ENCODE data around the gene KASH5. TPM values are rescaled to one million over a fixed set of nuclear protein-coding genes. Genes with fewer than 3 reads are reported as not detected.
A peak's percentile ranks its signal among the peaks of the same experiment; 100 is the strongest.

KASH5 gene
- total and polyA plus RNA-seq, 2 of the 13 experiments (the other 11 are each of a cell fraction or from before 2014, with no cell fraction given) = not detected

DNA sequence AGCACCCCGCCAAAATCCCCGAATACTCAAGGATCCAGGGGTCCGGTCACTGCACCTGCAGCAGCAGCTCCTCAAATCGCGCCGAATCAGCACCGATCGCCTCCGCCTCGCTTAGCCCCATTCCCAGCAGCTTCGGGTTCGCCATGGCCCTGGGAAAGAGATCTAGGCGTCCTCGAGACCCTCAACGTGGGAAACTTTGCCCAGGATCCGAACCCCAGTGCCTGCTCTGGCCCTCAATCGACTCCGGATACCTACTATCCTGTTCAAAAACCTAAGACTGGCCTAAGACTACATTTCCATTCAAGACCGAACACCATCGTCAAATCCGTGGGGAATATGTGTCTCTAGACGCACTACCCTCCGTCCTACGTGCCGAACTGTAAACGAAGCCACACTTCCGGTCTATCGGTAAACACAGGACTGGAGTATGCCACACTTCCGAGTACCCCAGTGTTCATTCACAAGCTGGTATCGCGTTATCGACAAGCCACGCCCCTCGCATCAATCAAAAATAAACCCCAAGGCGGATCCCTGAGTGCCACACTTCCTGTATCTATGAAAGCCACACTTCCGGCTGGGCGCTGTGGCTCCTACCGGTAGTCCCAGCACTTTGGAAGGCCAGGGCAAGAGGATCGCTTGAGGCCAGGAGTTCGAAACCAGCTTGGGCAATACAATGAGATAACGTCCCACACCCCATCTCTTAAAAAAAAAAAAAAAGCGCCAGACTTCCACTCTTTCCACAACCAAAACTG lies 63.6 kb downstream of the KASH5 start, which contains the start of gene PIH1D1 (continued):
- TF ChIP-seq, protein P1, sequence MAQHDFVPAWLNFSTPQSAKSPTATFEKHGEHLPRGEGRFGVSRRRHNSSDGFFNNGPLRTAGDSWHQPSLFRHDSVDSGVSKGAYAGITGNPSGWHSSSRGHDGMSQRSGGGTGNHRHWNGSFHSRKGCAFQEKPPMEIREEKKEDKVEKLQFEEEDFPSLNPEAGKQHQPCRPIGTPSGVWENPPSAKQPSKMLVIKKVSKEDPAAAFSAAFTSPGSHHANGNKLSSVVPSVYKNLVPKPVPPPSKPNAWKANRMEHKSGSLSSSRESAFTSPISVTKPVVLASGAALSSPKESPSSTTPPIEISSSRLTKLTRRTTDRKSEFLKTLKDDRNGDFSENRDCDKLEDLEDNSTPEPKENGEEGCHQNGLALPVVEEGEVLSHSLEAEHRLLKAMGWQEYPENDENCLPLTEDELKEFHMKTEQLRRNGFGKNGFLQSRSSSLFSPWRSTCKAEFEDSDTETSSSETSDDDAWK (CRISPR knock-in tag; IDR thresholded peaks at IDR 0.05) = no peak
- TF ChIP-seq ZFP82 (CRISPR knock-in tag; IDR thresholded peaks at IDR 0.05; ENCODE audit: borderline replicate concordance) = peak; percentile 46; the same call in 1 of the 2 replicates
- no peak for TF ChIP-seq ESRRA (CRISPR knock-in tag; IDR thresholded peaks at IDR 0.05; ENCODE audit: low read depth)
- TF ChIP-seq, protein P2, sequence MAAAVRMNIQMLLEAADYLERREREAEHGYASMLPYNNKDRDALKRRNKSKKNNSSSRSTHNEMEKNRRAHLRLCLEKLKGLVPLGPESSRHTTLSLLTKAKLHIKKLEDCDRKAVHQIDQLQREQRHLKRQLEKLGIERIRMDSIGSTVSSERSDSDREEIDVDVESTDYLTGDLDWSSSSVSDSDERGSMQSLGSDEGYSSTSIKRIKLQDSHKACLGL (CRISPR knock-in tag; IDR thresholded peaks at IDR 0.05) = no peak
- TF ChIP-seq SMC3 (IDR thresholded peaks at IDR 0.05; ENCODE audit: low read length) = no peak; the same call in 1 of the 2 replicates
- TF ChIP-seq BCL6 (CRISPR knock-in tag; IDR thresholded peaks at IDR 0.05) = no peak
- no peak for TF ChIP-seq HNF4A (CRISPR knock-in tag; IDR thresholded peaks at IDR 0.05)
- TF ChIP-seq ZNF256 (CRISPR knock-in tag; conservative IDR thresholded peaks at IDR 0.05) = no peak
- no peak for TF ChIP-seq TBP (CRISPR knock-in tag; IDR thresholded peaks at IDR 0.05)
- peak; percentile 66; the same call in 1 of the 2 replicates for TF ChIP-seq HES4 (CRISPR knock-in tag; IDR thresholded peaks at IDR 0.05; ENCODE audit: borderline replicate concordance)
- TF ChIP-seq, protein P3, sequence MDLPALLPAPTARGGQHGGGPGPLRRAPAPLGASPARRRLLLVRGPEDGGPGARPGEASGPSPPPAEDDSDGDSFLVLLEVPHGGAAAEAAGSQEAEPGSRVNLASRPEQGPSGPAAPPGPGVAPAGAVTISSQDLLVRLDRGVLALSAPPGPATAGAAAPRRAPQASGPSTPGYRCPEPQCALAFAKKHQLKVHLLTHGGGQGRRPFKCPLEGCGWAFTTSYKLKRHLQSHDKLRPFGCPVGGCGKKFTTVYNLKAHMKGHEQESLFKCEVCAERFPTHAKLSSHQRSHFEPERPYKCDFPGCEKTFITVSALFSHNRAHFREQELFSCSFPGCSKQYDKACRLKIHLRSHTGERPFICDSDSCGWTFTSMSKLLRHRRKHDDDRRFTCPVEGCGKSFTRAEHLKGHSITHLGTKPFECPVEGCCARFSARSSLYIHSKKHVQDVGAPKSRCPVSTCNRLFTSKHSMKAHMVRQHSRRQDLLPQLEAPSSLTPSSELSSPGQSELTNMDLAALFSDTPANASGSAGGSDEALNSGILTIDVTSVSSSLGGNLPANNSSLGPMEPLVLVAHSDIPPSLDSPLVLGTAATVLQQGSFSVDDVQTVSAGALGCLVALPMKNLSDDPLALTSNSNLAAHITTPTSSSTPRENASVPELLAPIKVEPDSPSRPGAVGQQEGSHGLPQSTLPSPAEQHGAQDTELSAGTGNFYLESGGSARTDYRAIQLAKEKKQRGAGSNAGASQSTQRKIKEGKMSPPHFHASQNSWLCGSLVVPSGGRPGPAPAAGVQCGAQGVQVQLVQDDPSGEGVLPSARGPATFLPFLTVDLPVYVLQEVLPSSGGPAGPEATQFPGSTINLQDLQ (CRISPR knock-in tag; IDR thresholded peaks at IDR 0.05) = no peak
- no peak for TF ChIP-seq NAIF1 (CRISPR knock-in tag; IDR thresholded peaks at IDR 0.05; ENCODE audit: borderline replicate concordance)
- no peak for TF ChIP-seq ZNF567 (CRISPR knock-in tag; IDR thresholded peaks at IDR 0.05; ENCODE audit: borderline replicate concordance)
- TF ChIP-seq ZNF644 (CRISPR knock-in tag; IDR thresholded peaks at IDR 0.05; ENCODE audit: low read depth) = no peak
- TF ChIP-seq FOXP1 (IDR thresholded peaks at IDR 0.05) = peak; percentile 89
- TF ChIP-seq FOXP1 (CRISPR knock-in tag; IDR thresholded peaks at IDR 0.05) = peak; percentile 77
- TF ChIP-seq ETV6 (CRISPR knock-in tag; conservative IDR thresholded peaks at IDR 0.05) = peak; percentile 66; the same call in 1 of the 2 replicates
- TF ChIP-seq SAP130 (CRISPR knock-in tag; IDR thresholded peaks at IDR 0.05; ENCODE audit: low read depth) = peak; percentile 97
- no peak for TF ChIP-seq ZSCAN25 (CRISPR knock-in tag; IDR thresholded peaks at IDR 0.05)
- no peak for TF ChIP-seq ZNF775 (CRISPR knock-in tag; IDR thresholded peaks at IDR 0.05; ENCODE audit: borderline replicate concordance)
- no peak for TF ChIP-seq NFE2L2 (IDR thresholded peaks at IDR 0.05; ENCODE audit: low read length)
- TF ChIP-seq ZNF296 (CRISPR knock-in tag; conservative IDR thresholded peaks at IDR 0.05) = no peak
- no peak for TF ChIP-seq ZFP36L2 (CRISPR knock-in tag; IDR thresholded peaks at IDR 0.05)
- no peak for TF ChIP-seq MAF1 (CRISPR knock-in tag; IDR thresholded peaks at IDR 0.05; ENCODE audit: borderline replicate concordance)
- no peak for TF ChIP-seq SP140L (CRISPR knock-in tag; IDR thresholded peaks at IDR 0.05; ENCODE audit: borderline replicate concordance)
- TF ChIP-seq, protein P4, sequence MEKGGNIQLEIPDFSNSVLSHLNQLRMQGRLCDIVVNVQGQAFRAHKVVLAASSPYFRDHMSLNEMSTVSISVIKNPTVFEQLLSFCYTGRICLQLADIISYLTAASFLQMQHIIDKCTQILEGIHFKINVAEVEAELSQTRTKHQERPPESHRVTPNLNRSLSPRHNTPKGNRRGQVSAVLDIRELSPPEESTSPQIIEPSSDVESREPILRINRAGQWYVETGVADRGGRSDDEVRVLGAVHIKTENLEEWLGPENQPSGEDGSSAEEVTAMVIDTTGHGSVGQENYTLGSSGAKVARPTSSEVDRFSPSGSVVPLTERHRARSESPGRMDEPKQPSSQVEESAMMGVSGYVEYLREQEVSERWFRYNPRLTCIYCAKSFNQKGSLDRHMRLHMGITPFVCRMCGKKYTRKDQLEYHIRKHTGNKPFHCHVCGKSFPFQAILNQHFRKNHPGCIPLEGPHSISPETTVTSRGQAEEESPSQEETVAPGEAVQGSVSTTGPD (CRISPR knock-in tag; IDR thresholded peaks at IDR 0.05) = no peak
- TF ChIP-seq ZFAT (CRISPR knock-in tag; conservative IDR thresholded peaks at IDR 0.05) = no peak
- no peak for TF ChIP-seq ZNF550 (CRISPR knock-in tag; IDR thresholded peaks at IDR 0.05; ENCODE audit: borderline replicate concordance)

Measured in HepG2 (cell line).